ENCODE results near the gene KLHL30.
A peak's percentile ranks its signal among the peaks of the same experiment; 100 is the strongest.

Gene KLHL30, protein sequence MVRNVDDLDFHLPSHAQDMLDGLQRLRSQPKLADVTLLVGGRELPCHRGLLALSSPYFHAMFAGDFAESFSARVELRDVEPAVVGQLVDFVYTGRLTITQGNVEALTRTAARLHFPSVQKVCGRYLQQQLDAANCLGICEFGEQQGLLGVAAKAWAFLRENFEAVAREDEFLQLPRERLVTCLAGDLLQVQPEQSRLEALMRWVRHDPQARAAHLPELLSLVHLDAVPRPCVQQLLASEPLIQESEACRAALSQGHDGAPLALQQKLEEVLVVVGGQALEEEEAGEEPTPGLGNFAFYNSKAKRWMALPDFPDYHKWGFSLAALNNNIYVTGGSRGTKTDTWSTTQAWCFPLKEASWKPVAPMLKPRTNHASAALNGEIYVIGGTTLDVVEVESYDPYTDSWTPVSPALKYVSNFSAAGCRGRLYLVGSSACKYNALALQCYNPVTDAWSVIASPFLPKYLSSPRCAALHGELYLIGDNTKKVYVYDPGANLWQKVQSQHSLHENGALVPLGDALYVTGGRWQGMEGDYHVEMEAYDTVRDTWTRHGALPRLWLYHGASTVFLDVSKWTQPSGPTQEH
- 0 to 0.07 reads per million in 2 donors for total RNA-seq

DNA sequence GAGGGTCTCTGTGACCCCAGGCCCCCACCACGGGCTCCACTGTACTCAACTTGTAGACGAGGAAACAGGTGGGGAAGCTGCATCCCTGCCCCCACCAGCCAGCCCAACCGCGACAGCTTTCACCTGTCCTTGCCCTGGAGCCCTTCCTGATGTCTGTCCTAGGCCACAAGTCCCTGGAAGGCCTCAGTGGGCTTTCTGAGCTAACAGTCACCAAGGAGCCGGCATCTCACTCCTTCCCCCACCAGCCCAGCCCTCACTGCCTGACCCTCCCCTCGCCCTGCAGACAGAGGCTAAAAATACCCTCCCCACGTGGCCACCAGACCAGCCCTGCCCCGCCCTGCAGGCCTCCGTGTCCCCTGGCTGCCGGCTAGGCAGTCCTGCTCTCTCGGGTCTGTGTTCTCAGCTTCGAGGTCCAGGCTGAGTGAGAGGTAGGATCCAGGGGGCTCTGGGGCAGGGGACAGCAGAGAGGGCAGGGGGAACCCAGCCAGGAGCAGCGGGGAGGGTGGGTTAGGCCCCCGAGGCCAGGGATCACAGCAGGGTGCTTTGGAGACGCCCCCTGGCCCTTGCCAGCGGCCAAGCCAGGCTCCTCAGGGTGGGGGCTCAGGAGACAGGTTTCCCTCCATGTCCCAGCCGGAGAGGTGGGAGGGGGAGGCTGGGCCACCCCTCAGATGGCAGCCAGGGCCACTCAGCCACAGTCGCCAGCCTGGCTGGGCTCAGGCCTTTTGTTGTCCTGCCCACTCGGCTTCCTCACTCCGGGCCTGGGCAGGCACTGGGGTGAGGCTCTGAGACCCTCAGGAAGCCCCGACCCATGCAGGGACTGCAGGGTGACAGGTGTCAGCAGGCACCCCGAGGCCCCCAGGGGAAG, at the start of gene KLHL30:
Gene KLHL30, plus strand, starts transcription at position 338 of the 865 bp plus-strand sequence. CDS start 2,087 bp downstream, outside the sequence.
- no peak for DNase-seq

DNA sequence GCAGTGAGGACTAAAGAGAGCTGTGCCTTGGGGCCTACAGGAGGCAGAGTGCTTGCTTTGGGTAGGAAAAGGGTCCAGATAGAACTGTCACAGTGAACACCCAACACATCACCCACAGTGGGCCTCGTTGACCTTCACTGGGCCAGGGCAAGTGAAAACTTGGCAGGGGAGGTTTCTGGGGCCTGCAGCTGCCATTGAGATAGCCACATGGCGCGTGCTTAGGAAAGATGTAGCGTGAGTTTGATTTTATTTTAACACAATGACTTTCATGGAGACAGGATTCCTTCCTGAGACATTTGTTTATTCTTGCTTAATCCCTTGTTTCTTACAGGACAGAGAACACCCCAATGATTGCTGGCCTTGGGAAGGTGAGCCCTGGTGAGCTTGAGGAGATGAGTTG, 47.6 kb upstream of the KLHL30 start:
- DNase-seq: no peak

DNA sequence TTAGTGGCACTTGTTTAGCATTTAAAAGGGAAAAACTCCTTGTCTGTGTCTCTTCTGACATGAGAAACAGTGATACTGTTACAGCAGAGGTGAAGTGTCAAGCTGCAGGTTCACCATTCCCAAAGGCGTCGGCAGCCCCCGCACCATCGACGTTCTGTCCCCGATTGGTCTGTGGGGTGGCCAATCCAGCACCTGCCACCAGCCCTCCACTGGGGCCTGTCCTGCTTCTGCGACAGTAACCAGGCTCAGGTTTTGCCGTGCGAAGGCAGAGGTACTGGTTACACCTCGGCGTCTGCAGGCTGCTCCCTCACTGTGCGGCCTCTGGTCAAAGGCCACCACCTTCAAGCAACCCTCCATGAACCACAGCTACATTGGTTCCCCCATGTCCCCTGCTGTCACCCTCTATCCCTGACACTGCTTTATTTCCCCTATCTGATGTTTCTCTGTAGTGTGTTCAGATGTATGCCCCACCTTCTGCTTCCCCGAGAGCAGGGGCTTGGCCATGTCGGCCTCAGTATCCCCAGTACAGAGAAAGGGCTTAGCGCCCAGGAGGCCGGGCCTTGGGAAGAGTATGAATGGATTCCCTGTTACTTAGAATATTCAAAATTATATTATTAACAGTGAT, 46.9 kb upstream of the KLHL30 start:
- DNase-seq: no peak

DNA sequence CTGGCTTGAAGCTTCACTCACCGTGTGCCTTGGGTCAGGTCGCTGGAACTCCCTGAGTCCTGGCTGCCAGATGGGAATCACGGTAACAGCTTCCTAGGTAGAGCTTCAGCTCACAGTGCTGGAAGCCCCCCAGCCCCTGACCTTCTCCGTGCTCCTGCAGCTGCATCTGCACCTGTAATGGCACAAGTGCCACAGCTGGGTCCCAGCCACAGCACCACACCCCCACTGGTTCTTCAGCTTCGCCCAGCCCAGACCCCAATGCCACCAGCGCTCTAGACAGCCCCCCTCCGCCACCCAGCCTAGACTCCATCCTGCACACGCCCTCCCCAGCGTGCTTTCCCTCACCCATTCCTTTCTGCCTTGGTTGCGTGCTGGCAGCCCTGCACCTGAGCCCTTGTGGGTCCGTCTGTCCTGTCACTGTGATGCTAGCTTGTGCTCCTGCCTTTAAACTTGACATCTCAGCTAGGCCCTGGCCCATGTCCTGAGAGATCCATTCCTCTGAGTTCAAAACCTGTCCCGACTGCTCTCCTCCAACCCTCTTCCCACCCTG, 45.9 kb upstream of the KLHL30 start:
- DNase-seq: no peak

DNA sequence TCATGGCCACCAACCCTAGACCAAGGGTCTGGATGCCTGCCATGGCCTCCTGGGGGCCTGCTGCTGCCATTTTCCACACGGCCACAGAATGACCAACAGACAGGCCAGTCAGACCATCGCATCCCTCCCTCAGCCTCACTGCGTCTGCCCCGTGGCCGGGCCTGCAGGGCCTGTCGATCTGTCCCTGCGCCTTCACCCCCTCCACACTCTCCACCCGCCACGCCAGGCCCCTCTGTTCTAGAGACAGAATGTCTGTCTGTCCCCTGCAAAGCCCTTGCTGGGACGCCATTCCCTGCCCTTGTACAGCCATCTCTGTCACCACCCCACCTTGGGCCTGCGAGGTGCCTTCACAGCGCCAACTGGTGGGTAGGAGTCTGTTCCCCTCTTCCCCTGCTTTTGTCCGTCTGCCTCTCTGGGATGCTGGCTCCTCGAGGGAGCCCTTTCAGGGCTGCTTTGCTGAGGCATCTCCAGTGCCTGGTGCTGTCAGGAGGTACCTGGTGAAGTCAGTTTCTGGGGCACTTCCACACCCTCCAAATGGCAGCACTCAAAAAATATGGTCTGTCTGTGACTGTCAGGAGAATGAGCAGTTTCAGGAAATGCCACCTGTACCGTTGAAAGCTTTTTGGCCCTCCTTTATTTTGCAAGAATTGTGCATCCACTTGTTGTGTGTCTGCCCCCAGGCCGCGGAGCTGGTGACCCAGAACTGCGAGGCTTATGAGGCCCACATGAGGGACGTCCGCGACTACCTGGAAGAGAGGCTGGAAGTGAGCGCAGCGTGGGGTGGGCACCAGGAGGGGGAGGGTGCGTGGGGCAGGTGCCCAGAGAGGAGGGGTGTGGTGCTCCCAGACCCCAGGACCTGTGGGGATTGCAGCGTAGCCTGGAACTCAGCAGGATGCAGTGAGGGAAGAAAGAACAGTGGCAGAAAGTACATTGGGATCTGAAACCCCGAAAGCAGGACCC, 45.0 kb upstream of the KLHL30 start:
- no peak for DNase-seq

DNA sequence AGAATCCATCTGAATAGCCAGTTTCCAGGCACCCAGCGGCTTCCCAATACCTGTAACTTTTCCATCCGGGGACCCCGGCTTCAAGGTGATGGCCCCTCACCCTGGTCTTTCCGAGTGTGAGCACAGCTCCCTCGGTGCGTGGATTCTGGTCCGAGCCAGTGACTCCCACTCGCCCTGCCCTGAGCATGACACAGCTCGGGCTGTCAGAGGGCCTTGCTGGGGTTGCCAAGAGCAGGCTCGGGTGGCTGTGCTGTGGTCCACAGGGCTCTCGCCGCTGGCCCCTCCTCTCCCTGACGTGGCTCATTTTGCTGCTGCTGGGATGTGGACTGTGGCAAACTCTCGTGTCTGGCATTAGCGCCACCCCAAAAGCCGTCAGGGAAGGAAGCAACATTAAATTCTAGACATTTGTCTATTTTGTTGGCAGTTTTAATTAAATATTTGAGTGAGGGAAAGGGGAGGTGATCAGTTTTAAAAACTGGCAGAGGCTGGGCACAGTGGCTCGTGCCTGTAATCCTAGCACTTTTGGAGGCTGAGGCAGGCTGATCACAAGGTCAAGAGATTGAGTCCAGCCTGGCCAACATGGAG, 43.9 kb upstream of the KLHL30 start:
- no peak for DNase-seq

DNA sequence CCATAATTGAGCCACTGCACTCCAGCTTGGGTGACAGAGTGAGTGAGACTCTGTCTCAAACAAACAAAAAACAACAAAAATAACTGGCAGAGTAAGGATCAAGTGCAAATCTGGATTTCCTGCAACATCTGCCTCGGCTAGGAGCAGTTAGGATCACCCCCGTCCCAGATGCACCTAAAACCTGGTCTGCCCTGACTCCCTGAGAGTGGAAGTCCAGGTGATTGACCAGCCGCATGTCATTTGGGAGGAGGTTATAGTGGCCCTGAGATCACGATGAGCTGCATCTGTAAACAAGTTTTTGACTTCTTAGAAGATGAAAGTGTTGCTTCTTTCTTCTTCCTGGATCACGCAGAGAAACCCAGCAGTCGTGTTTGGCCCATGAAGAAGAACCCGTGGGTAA, 43.3 kb upstream of the KLHL30 start:
- DNase-seq: no peak

DNA sequence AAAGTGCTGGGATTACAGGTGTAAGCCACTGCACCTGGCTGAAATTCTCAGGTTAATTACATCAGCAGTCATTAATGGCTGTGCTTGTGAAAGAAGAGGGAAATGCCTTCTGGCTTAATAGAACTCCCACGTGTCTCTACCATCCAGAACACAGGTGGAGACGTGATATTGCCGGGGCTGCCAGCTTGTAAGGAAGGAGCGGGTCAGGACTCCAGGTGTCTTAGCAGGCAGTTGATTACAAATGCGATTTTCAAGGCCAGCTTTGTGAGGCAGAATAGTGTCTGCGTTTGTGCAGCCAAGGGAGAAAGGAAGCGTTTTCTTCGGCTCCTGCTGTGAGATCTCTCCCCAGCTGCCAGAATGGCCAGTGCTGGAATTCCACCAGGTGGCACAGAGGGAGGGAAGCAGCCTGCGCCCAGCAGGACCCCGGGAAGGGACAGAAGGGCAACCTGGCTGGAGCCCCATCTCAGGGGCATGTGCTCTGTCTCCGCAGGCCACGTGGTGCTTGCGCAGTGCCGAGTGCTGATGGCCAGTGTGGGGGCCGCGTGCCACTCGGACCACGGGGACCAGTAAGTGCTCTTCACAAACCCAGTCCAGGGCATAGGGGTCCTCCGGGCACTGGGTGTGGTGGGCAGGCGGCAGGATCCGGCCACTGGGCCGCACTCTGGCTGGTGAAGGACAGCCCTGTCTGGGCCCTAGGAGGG, 42.0 kb upstream of the KLHL30 start:
- DNase-seq: no peak

DNA sequence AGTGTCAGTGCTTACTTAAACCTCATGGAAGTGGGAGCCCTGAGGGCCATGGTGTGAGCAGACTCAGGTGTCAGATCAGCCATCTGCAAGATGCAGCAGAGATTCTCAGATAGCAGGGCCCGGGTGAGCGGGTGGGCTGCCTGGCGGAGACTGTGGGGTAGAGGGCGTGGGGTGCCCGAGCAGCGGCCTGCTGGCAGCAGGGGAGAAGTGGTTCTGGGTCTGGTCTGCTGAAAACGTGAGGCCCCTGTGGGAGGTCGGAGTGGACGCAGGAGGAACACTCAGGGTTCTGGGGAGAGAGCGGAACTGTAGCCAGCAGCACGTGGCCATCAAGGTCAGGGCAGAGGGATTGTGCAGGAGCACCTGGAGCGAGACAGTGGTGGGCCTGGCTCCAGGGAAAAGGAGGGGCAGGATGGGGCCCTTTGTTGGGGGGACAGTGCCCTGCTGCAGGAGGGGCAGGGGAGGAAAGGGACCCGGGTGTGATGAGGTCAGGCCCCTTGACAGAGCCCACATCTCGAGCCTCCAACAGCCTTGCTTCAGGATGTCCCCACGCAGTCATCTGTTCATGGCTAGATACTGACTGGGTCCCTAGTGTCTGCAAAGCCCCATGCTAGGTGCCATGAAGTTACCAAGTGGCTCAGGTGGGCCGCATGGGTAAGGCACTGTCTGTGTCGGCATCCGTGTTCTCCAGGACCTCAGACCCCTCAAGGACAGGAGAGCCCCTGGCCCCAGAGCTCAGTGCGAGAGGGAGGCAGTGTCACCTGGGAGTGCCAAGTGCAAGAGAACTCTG, 41.1 kb upstream of the KLHL30 start:
- DNase-seq: no peak

DNA sequence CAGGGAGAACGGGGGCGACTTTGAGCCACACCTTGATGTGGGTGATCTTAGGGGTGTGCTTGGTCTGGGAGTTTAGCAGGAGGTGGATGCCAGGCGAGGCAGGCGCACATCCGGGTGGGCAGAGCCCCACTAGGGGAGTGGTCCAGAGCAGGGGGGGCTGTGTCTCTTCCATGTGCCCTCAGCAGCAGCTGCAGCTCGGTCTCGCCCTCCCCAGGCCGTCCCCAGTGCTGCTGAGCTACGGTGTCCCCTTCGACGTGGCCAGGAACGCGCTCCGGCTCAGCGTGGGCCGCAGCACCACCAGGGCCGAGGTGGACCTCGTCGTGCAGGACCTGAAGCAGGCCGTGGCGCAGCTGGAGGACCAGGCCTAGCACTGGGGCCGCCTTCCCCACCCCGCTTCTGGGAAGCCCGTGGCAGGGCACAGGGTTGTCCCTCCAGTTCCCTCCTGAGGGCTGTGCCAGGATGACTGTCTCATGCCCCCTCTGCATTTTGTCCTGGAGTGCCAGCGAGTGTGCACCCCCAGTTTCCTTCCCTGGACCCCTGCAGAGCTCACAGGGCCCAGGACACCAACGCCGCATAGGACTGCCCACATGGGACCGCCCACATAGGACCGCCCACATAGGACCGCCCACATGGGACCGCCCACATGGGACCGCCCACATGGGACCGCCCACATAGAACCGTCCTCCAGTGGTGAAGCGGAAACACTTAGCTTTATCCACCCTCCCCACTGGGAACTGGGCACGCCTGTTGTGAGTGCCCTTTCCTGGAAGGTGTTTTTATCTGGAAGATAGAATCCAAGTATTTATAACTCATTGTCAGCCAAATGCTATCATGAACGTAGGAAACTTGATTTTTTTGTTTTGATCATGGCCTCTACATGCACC, 40.2 kb upstream of the KLHL30 start:
- peak in 2 of 5 experiments; percentile 22 to 40 for DNase-seq

DNA sequence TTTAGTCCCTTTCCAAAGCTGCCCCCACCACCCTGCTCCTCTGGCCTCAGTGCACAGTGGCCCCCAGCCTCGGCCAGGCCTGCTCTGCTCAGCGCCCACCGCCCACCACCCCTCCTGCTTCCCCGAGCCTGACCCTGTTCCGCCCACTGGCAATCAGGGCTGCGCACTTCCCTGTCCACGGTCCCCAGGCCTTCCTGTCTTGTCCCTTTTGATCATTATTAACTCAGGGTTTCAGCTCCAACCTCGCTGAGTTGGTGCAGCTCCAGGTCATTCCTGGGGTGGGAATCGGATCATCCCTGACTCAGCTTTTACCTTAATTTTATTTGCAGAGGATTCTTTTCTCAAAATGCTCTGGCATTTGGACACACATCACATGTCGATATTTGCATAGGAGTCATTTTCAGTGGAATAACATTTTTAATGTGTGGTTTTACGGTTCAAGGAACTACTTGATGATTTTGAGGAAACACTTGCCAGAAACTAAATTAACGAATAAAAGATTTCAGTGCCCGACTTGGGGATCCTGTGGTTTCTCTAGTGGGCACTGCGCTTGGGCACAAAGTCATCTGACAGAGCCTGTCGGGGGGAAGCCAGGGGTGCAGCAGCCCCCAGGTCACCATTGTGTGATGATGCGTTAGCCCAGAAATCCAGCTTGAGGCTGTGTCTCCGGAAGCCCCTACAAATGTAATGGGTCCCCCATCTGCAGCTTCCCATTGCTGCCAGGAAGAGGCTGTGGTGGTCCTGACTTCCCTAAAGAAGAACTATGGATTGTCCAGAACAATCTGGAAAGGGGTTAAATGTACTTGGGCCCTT, 39.4 kb upstream of the KLHL30 start:
- DNase-seq: no peak

DNA sequence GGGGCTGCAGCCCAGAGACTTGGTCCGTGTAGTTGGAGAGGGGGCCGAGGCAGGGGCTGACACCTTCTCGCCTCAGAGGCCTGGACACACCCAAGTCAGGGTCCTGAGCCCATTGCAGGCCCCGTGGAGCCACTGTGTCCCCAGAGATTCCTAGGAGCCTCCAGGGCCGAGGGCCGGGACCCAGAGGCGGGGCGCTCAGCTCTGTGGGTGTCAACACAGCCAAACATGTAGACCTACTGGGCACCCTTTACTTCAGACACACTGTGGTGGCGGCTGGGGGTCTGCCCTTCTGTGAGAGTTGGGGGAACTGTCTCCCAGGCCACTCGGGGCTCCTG, 38.8 kb upstream of the KLHL30 start:
- DNase-seq: no peak

DNA sequence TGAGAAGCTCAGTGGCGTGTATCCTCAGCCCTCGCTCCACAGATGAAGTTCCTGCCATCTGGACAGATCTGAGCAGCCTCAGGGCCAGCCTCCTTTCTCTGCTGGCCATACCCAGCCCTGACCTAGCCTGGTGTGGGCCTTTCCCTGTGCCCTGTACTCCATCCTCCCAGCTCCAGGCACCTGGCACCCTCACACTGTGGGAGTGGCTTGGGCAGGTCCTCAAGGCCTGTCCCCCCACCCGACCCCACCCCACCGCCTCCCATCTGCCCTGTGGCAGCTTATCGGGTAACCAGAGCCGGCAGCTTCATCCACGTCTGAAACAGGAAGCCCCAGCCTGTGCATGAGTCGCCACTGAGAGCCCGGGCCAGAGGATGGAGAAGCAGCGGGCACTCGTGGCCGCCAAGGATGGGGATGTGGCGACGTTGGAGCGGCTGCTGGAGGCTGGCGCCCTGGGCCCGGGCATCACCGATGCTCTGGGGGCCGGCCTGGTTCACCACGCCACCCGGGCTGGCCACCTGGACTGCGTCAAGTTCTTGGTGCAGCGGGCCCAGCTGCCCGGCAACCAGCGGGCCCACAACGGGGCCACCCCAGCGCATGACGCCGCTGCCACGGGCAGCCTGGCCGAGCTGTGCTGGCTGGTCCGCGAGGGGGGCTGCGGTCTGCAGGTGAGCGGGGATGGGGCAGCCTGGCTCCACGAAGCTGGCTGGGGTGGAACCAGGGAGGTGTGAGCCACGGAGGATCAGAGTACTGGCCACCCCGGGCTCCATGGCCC, 38.2 kb upstream of the KLHL30 start, which contains the start of gene ESPNL:
Gene ESPNL, plus strand, starts transcription at position 292 of the 772 bp plus-strand sequence. Its CDS starts 80 bp downstream, at position 372.
- DNase-seq: no peak

DNA sequence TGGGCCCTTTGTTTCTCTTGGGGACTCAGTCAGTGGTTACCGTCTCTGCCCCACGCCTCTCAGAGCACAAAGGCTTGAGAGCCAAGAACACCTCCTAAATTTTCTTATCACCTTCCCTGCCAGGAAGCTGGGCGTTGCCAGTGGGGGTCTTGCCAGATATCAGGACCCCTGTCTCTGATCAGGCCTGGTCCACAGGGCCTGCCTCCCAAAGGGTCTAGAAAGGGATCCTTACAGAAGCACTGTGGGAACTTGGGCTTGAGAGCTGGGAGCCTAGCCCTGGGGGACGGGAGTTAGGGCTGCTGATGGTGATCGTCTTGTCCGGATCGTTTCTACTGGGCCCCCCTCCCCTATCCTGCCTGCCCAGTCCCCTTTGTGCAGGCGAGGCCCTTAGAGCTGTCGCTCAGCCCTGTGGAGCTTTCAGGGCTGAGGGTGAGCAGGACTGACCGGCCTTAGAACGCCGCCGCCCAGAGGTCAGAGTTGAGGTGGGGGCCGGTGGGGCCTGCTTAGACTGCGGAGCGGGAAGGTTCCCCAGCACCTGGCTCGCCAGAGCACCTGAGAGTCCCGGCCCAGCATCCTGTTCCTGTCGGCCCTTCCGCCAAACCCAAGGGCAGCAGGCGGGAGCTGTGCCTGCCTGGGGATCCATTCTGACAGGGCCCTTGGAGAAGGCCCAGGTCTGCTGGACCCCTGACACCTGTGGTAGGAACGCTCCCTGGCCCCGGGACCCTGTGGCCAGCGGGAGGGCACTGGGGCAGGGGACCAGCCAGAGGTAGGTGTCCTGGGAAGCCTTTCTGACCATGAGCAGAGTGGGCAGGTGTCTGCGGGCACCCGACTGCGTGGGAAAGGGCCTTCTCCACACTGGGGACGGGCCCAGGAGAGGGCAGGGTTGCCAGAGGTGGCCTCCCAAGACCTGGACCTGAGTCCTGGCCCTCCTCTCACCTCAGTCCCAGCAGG, 37.4 kb upstream of the KLHL30 start:
- DNase-seq: no peak
